Stomach (tissue), 4 donors: ENCODE measurements around the gene FLRT2.

ENCODE experiments used
- POLR2A ChIP-seq, 4 donors: fragments of 450-650 bp; IDR thresholded peaks; one replicate each; pipeline ENCODE4 v1.6.1; 2016; ENCODE audit warnings: antibody characterized with exemption in 4 of 4, control low read depth in 2 of 4, mild to moderate bottlenecking in 1 of 4, moderate library complexity in 1 of 4
- TF ChIP-seq, protein P1 (sequence below), 7 experiments: fragments of 450-650 bp in 4 of 7; fragments of 200-600 bp in 3 of 7; sonication (generic) in 3 of 7; IDR thresholded peaks; one replicate each; pipeline ENCODE4 v1.5.1; 2016 to 2019; ENCODE audit warnings: antibody characterized with exemption in 7 of 7, control low read depth in 2 of 7, mild to moderate bottlenecking in 1 of 7

GRCh38 chr14:85607651-85608081 is 77.7 kb downstream of the FLRT2 start:
- TF ChIP-seq POLR2A (IDR thresholded peaks at IDR 0.05), result no peak
- TF ChIP-seq, protein P1, sequence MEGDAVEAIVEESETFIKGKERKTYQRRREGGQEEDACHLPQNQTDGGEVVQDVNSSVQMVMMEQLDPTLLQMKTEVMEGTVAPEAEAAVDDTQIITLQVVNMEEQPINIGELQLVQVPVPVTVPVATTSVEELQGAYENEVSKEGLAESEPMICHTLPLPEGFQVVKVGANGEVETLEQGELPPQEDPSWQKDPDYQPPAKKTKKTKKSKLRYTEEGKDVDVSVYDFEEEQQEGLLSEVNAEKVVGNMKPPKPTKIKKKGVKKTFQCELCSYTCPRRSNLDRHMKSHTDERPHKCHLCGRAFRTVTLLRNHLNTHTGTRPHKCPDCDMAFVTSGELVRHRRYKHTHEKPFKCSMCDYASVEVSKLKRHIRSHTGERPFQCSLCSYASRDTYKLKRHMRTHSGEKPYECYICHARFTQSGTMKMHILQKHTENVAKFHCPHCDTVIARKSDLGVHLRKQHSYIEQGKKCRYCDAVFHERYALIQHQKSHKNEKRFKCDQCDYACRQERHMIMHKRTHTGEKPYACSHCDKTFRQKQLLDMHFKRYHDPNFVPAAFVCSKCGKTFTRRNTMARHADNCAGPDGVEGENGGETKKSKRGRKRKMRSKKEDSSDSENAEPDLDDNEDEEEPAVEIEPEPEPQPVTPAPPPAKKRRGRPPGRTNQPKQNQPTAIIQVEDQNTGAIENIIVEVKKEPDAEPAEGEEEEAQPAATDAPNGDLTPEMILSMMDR (IDR thresholded peaks at IDR 0.05), result no peak
